Measurements from ENCODE around the gene MMP24OS. TPM values are rescaled to one million over a fixed set of nuclear protein-coding genes. Genes with fewer than 3 reads are reported as not detected.

MMP24OS gene
- total and polyA plus RNA-seq, 10 of the 15 experiments (the other 5 are each of a cell fraction or from before 2014, with no cell fraction given) = 2.0 to 30.9 (median 10.9) TPM

GRCh38 chr20:35292504-35293285 is 14.8 kb upstream of the MMP24OS start (continued):
- TF ChIP-seq USF1 (IDR thresholded peaks at IDR 0.05; ENCODE audit: borderline replicate concordance, extremely low read length, insufficient read depth, low read depth, low read length) = no peak

GRCh38 chr20:35291654-35292503 is 14.0 kb upstream of the MMP24OS start, which contains the start of gene FAM83C:
FAM83C (minus strand) TSS chr20:35292425; CDS start chr20:35292304, 121 bp downstream.
- no peak for FAIRE-seq
- no peaks in the 10 kb centered on the region for H3K79me2 ChIP-seq (ENCODE audit: control insufficient read depth, insufficient read depth, low read length)
- POLR2A ChIA-PET = interaction anchor here (0.6 kb wide), 1 partner anchor 565 kb away, joined by 5 read pairs; no protein-coding TSS in a partner anchor
- H2AFZ ChIP-seq (ENCODE audit: control insufficient read depth, low read depth, low read length) = no peak within 1 kb of the TSS
- H3K9me3 ChIP-seq (replicated peaks; ENCODE audit: control insufficient read depth, insufficient read depth, low read length) = no peaks in the 10 kb centered on the region
- no peak within 1 kb of the TSS for H3K9ac ChIP-seq (ENCODE audit: control insufficient read depth, insufficient read depth, low read length)
- H4K20me1 ChIP-seq (ENCODE audit: control insufficient read depth, insufficient read depth) = no peaks in the 10 kb centered on the region
- RAD21 ChIA-PET (ENCODE audit: unreplicated experiment) = no interaction called here
- no peak for DNase-seq (ENCODE audit: low read depth, low spot score)
- CTCF ChIA-PET = interaction anchor here (1.0 kb wide), 1 partner anchor 12 kb away, joined by 3 read pairs; no protein-coding TSS in a partner anchor
- intact Hi-C loops (cut with micrococcal nuclease; ENCODE audit: unreplicated experiment) (no loop called here), in situ Hi-C loops (cut with MboI) (no loop called here)
- H3K4me3 ChIP-seq = no peak within 1 kb of the TSS
- H3K4me1 ChIP-seq (ENCODE audit: control insufficient read depth, insufficient read depth, low read length) = no peaks in the 10 kb centered on the region
- no TSS peak for BruUV-seq (replicated peaks)
- H3K4me2 ChIP-seq (ENCODE audit: control insufficient read depth, insufficient read depth) = no peak within 1 kb of the TSS
- no peaks in the 10 kb centered on the region for H3K36me3 ChIP-seq (ENCODE audit: control insufficient read depth in 2 of 2, insufficient read depth in 2 of 2, low read length in 1 of 2)
- WGBS (ENCODE audit: insufficient coverage, insufficient replicate concordance, low lambda C conversion rate, missing lambda C conversion rate) = 51% methylated on average over 20 of the region's 40 CpGs
- TF ChIP-seq CHD4 (IDR thresholded peaks at IDR 0.05) (no peak), CBX3 (IDR thresholded peaks at IDR 0.05; ENCODE audit: borderline replicate concordance, low read depth) (no peak), BHLHE40 (IDR thresholded peaks at IDR 0.05; ENCODE audit: borderline replicate concordance in 1 of 2, low read depth in 2 of 2, low read length in 1 of 2) (no peak), GATAD2B (conservative IDR thresholded peaks at IDR 0.05; ENCODE audit: low read depth) (no peak)
- H3K27ac ChIP-seq (ENCODE audit: control insufficient read depth, insufficient read depth) = no peak within 1 kb of the TSS
- no peaks in the 10 kb centered on the region for H3K27me3 ChIP-seq (replicated peaks in 1 of 2; ENCODE audit: control insufficient read depth in 2 of 2, insufficient read depth in 2 of 2, low read length in 1 of 2)
- SMC1A ChIA-PET (ENCODE audit: uncharacterized antibody, unreplicated experiment) = no interaction called here
- no peak for ATAC-seq
